ENCODE data around the gene ANKRD34A. TPM values are rescaled to one million over a fixed set of nuclear protein-coding genes. Genes with fewer than 3 reads are reported as not detected.

ANKRD34A gene
- total and polyA plus RNA-seq, 2 of the 4 experiments (the other 2 are of a cell fraction) = 0.90 to 1.9 TPM

DNA sequence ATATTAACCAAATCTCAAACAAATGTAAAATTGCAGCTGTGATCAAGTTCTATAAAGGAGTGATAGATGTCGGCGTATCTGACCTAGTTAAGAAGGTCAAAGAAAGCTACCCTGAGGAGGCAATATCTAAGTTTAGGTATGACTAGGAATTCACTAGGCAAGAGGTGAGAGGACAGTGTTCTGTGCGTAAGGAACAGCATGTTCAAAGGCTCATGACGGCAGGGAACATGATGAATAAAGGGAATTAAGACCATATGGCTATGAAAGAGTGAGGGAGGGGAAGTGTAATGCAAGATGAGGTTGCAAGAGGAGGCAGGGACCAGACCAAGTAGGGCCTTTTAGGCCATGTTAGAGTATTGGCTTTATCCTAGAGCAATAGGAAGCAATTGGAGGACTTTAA lies 15.2 kb downstream of the ANKRD34A start:
- peaks cover 9% of the 10 kb centered on the region; the same call in 1 of the 2 replicates for H4K20me1 ChIP-seq (ENCODE audit: insufficient read depth, low read length)
- H2BK120ac ChIP-seq (ENCODE audit: low read depth, low read length) = no peak overlapping the region
- no peak overlapping the region for H3K27ac ChIP-seq (ENCODE audit: insufficient read depth, low read length)
- 94% methylated on average over 2 of the region's 4 CpGs; no CpG with 5 or more reads in 1 of the 2 experiments for whole genome bisulfite sequencing, 2 experiments (ENCODE audit: extremely low coverage in 2 of 2, insufficient read length in 1 of 2)
- H4K5ac ChIP-seq (ENCODE audit: low read depth, low read length) = no peak overlapping the region
- H3K9ac ChIP-seq (ENCODE audit: low read depth, low read length) = no peak overlapping the region
- DNase-seq (no peak), ATAC-seq (ENCODE audit: low read depth) (no peak)
- no peak overlapping the region for H3K4me3 ChIP-seq (ENCODE audit: insufficient read depth, low read depth, low read length)
- H3K79me1 ChIP-seq (ENCODE audit: low read depth in 1 of 2, low read length in 2 of 2) = peaks cover 27 to 64% of the 10 kb centered on the region in 2 experiments
- ChIA-PET CTCF (no interaction called here), POLR2A (ENCODE audit: unreplicated experiment) (no interaction called here)
- H3K23ac ChIP-seq (ENCODE audit: low read depth, low read length) = no peak overlapping the region
- H3K36me3 ChIP-seq (ENCODE audit: control insufficient read depth, insufficient read depth, low read length) = peaks cover 14% of the 10 kb centered on the region
- no peak overlapping the region for H2AK5ac ChIP-seq (ENCODE audit: low read depth, low read length)
- no peak overlapping the region for H3K4ac ChIP-seq (ENCODE audit: low read depth, low read length)
- no peak overlapping the region for H4K8ac ChIP-seq (ENCODE audit: low read depth in 2 of 2, low read length in 2 of 2)
- H2AFZ ChIP-seq (replicated peaks; ENCODE audit: low read length, poor library complexity) = no peak overlapping the region
- BruUV-seq (replicated peaks) = no TSS peak
- no peaks in the 10 kb centered on the region for H3K9me3 ChIP-seq (ENCODE audit: control insufficient read depth, insufficient read depth, low read length)
- dilution Hi-C loops (cut with HindIII; ENCODE audit: low sequenced_read_pairs, unreplicated experiment) (no loop called here), in situ Hi-C loops (cut with MboI; ENCODE audit: low sequenced_read_pairs) (no loop called here), intact Hi-C loops (cut with micrococcal nuclease) (no loop called here)
- TF ChIP-seq RAD21 (IDR thresholded peaks at IDR 0.05; ENCODE audit: low read length) (no peak), POLR2A (IDR thresholded peaks at IDR 0.05; ENCODE audit: low read depth, low read length) (no peak), FOS (IDR thresholded peaks at IDR 0.05; ENCODE audit: low read depth, low read length) (no peak), NFE2L2 (IDR thresholded peaks at IDR 0.05; ENCODE audit: low read depth, low read length) (no peak), MXI1 (IDR thresholded peaks at IDR 0.05; ENCODE audit: borderline replicate concordance, low read depth, low read length) (no peak), CHD1 (IDR thresholded peaks at IDR 0.05; ENCODE audit: low read depth, low read length) (no peak), USF2 (IDR thresholded peaks at IDR 0.05; ENCODE audit: low read depth, low read length) (no peak), MAFK (IDR thresholded peaks at IDR 0.05; ENCODE audit: low read depth, low read length) (no peak), CEBPB (IDR thresholded peaks at IDR 0.05; ENCODE audit: low read depth, low read length) (no peak), SMC3 (IDR thresholded peaks at IDR 0.05; ENCODE audit: low read depth, low read length) (no peak), CTCF (conservative IDR thresholded peaks at IDR 0.05; ENCODE audit: low read depth, low read length) (no peak), RFX5 (IDR thresholded peaks at IDR 0.05; ENCODE audit: low read depth, low read length) (no peak), MAZ (IDR thresholded peaks at IDR 0.05; ENCODE audit: borderline replicate concordance, low read depth, low read length) (no peak), RCOR1 (IDR thresholded peaks at IDR 0.05; ENCODE audit: insufficient replicate concordance, low read length) (no peak), BHLHE40 (IDR thresholded peaks at IDR 0.05; ENCODE audit: low read depth, low read length) (no peak)
- TF ChIP-seq, protein P1, sequence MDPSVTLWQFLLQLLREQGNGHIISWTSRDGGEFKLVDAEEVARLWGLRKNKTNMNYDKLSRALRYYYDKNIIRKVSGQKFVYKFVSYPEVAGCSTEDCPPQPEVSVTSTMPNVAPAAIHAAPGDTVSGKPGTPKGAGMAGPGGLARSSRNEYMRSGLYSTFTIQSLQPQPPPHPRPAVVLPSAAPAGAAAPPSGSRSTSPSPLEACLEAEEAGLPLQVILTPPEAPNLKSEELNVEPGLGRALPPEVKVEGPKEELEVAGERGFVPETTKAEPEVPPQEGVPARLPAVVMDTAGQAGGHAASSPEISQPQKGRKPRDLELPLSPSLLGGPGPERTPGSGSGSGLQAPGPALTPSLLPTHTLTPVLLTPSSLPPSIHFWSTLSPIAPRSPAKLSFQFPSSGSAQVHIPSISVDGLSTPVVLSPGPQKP (IDR thresholded peaks at IDR 0.05; ENCODE audit: borderline replicate concordance, low read depth, low read length) = no peak
- H3K18ac ChIP-seq (ENCODE audit: low read depth, low read length) = no peak overlapping the region
- no peaks in the 10 kb centered on the region for H3K4me1 ChIP-seq (ENCODE audit: control insufficient read depth, insufficient read depth, low read length)
- H2BK15ac ChIP-seq (ENCODE audit: low read depth, low read length) = no peak overlapping the region
- no peak overlapping the region for H3K4me2 ChIP-seq (ENCODE audit: low read depth, low read length)
- H4K91ac ChIP-seq (ENCODE audit: insufficient read depth, low read depth, low read length) = no peak overlapping the region
- H2BK20ac ChIP-seq (ENCODE audit: low read depth, low read length) = no peak overlapping the region
- H3K9me1 ChIP-seq (ENCODE audit: insufficient read depth, low read length) = peaks cover 7% of the 10 kb centered on the region
- no peaks in the 10 kb centered on the region for H3K27me3 ChIP-seq (ENCODE audit: control insufficient read depth, insufficient read depth, low read length)
- H3K14ac ChIP-seq (replicated peaks; ENCODE audit: low read depth, low read length) = no peak overlapping the region
- no peak overlapping the region for H3K56ac ChIP-seq (ENCODE audit: extremely low read depth, insufficient read depth, low read length)
- H2AK9ac ChIP-seq (replicated peaks; ENCODE audit: low read depth, low read length, poor library complexity) = no peak overlapping the region
- H2BK5ac ChIP-seq (ENCODE audit: low read depth, low read length, poor library complexity, severe bottlenecking) = no peak overlapping the region

Data from IMR-90 (cell line).